ENCODE results near the gene MIPOL1.
"Not testable (repeated sequence)": the region's sequence is repeated elsewhere in the genome, so short reads cannot be mapped to it uniquely, and the experiment has no call there.

MIPOL1 gene

DNA sequence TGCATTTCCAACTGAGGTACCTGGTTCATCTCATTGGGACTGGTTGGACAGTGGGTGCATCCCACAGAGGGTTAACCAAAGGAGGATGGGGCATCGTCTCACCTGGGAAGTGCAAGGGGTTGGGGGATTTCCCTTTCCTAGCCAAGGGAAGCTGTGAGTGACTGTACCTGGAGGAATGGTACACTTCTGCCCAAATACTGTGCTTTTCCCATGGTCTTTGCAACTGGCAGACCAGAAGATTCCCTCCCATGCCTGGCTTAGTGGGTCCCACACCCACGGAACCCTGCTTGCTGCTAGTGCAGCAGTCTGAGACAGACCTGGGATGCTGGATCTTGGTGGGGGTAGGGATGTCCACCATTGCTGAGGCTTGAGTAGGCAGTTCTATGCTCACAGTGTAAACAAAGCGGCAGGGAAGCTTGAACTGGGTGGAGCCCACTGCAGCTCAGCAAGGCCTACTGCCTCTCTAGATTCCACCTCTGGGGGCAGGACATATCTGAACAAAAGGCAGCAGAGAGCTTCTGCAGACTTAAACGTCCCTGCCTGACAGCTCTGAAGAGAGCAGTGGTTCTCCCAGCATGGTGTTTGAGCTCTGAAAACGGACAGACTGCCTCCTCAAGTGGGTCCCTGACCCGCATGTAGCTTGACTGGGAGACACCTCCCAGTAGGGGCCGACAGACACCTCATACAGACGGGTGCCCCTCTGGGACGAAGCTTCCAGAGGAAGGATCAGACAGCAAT lies 9.7 kb upstream of the MIPOL1 start:
- DNase-seq (ENCODE audit: low read depth in 2 of 2): not testable (repeated sequence)

DNA sequence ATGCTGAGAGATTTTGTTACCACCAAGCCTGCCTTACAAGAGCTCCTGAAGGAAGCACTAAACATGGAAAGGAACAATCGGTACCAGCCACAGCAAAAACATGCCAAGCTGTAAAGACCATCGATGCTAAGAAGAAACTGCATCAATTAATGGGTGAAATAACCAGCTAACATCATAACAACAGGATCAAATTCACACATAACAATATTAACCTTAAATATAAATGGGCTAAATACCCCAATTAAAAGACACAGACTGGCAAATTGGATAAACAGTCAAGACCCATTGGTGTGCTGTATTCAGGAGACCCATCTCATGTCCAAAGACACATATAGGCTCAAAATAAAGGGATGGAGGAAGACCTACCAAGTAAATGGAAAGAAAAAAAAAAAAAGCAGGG lies 8.0 kb upstream of the MIPOL1 start:
- DNase-seq (ENCODE audit: low read depth in 2 of 2): not testable (repeated sequence)

GRCh38 chr14:37194698-37195097 lies 3.0 kb upstream of the MIPOL1 start:
- no peak for DNase-seq (ENCODE audit: low read depth in 2 of 2)

DNA sequence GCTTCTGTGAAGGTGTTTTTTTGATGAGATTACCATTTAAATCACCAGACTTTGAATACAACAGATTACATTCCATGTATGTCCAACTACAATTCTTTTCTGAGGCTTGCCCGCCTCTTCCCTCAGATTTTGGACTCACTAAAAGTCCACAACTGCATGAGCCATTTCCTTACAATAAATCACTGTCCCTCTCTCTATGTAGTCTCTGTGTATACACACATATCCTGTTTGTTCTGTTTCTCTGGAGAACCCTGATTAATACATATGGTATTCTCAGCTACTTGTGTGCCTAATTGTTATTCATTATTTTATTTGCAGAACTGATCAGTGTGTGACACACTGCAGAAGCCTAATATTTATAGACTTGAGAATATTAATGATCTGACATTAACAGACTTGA lies 2.4 kb upstream of the MIPOL1 start:
- no peak for DNase-seq (ENCODE audit: low read depth in 2 of 2)

GRCh38 chr14:37196604-37197420 lies 925 bp upstream of the MIPOL1 start:
- DNase-seq (ENCODE audit: low read depth in 2 of 2): no peak

- no peak for DNase-seq (ENCODE audit: low read depth in 2 of 2)
These were observed 499 bp downstream of the MIPOL1 start for GRCh38 chr14:37198273-37198598.

GRCh38 chr14:37198907-37199306 lies 1.2 kb downstream of the MIPOL1 start:
- no peak for DNase-seq (ENCODE audit: low read depth in 2 of 2)

- no peak for DNase-seq (ENCODE audit: low read depth in 2 of 2)
These were observed 4.0 kb downstream of the MIPOL1 start for GRCh38 chr14:37201724-37202123.

DNA sequence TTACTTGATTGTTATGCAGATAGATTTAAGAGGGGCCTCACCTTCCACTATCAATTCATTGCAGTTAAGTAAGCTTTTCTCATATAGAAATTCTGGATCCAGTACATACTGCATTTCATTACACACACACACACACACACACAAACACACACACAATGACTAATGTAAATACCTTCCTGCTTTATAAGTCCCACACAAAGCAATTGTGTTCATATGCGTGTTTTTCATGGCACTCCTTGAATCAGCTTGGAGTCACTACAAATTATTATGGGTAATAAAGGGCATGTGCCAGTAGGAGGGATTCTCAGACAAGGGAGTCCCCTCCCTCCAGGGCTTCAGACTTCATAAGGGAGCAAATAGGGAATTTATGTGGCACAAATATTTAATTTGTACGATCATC lies 4.5 kb downstream of the MIPOL1 start:
- DNase-seq (ENCODE audit: low read depth in 2 of 2): no peak

- DNase-seq (ENCODE audit: low read depth in 2 of 2): no peak
These were observed 5.1 kb downstream of the MIPOL1 start for GRCh38 chr14:37202812-37203211.

DNA sequence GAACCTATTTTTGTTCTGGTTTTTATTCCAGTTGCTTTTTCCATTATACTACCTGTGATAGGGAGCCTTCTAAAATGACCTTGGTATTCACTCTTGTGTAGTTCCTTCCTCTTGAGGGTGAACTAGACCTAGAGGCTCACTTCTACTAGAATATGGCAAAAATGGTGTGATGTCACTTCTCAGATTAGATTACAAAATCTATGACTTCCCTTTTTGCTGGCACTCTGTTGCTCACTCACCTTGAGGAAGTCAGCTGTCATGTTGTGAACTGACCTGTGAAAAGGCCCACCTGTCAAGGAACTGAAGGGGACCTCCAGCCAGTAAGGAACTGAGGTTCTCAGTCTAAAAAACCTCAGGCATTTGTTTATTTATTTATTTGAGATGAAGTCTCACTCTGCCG lies 5.7 kb downstream of the MIPOL1 start:
- no peak for DNase-seq (ENCODE audit: low read depth in 2 of 2)

DNA sequence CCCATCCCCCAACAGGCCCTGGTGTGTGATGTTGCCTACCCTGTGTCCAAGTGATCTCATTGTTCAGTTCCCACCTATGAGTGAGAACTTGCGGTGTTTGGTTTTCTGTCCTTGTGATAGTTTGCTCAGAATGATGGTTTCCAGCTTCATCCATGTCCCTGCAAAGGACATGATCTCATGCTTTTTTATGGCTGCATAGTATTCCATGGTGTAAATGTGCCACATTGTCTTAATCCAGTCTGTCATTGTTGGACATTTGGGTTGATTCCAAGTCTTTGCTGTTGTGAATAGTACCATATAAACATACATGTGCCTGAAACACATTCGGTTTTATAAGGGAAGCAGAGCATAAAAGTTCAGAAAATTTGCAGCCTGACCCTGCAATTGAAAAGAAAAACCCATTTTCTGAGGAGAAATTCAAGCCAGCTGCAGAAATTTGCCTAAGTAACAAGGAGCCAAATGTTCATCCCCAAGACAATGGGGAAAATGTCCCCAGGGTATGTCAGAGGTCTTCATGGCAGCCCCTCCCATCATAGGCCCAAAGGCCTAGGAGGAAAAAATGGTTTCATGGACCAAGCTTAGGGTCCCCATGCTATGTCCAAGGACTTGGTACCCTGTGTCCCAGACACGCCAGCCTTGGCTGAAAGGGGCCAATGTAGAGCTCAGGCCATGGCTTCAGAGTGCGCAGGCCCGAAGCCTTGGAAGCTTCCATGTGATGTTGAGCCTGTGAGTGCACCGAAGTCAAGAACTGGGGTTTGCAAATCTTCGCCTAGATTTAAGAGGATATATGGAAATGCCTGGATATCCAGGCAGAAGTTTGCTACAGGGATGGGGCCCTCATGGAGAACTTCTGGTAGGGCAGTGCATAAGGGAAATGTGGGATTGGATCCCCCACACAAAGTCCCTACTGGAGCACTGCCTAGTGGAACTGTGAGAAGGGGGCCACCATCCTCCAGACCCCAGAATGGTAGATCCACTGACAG lies 8.2 kb downstream of the MIPOL1 start:
- DNase-seq (ENCODE audit: low read depth in 2 of 2): not testable (repeated sequence)

- not testable (repeated sequence) for DNase-seq (ENCODE audit: low read depth in 2 of 2)
These were observed 11.9 kb downstream of the MIPOL1 start for GRCh38 chr14:37209617-37210016.

GRCh38 chr14:37210448-37210847 lies 12.7 kb downstream of the MIPOL1 start:
- DNase-seq (ENCODE audit: low read depth in 2 of 2): no peak

GRCh38 chr14:37213016-37213415 lies 15.3 kb downstream of the MIPOL1 start:
- no peak for DNase-seq (ENCODE audit: low read depth in 2 of 2)

DNA sequence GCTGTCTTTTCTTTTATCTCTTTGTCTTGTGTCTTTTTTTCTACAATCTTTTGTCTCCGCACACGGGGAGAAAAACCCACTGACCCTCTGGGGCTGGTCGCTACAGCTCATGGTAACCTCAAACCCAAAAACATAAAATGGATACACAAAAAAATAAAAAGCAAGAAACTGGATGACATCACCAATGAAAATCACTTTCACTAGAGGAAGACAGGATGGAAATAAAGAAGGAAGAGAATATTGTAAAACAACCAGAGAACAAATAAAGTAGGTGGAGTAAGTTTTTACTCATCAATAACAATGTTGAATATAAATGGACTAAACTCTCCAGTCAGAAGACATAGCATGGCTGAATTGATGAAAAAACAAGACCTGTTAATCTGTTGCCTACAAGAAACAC lies 17.6 kb downstream of the MIPOL1 start:
- no peak for DNase-seq (ENCODE audit: low read depth in 2 of 2)

DNA sequence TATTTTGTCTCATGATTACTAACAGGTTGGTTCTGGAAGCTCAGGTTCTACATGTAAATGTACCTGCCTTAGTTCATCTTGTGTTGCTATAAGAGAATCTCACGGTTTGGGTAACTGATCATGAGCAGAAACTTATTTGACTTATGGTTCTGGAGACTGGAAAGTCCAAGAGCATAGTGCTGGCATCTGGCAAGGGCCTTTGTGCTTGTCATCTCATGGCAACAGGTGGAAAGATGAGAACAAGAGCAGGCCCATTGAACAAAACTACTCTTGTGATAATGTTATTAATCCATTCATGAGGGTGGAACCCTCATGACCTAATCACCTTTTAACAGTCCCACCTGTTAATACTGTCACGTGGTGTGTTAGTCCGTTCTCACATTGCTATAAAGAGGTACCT lies 23.3 kb downstream of the MIPOL1 start:
- no peak for DNase-seq (ENCODE audit: low read depth in 2 of 2)

DNA sequence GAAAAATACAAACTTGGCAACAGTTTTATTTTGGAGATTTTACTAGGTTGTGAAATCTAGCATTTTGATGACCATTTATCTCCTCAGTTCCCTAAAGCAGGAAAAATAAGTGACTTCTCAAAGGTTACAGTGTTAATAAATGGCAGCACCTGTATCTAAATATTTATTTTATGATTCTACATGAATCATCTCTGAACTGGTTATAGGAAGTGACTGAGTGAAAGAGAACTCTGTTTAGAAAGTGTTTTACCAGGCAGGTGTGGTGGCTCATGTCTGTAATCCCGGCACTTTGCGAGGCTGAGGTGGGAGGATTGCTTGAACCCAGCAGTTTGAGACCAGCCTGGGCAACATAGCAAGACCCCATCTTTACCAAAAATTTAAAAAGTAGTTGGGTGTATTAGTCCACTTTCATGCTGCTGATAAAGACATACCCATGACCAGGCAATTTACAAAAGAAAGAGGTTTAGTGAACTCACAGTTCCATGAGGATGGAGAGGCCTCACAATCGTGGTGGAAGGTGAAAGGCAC lies 26.3 kb downstream of the MIPOL1 start:
- DNase-seq (ENCODE audit: low read depth in 2 of 2): no peak

DNA sequence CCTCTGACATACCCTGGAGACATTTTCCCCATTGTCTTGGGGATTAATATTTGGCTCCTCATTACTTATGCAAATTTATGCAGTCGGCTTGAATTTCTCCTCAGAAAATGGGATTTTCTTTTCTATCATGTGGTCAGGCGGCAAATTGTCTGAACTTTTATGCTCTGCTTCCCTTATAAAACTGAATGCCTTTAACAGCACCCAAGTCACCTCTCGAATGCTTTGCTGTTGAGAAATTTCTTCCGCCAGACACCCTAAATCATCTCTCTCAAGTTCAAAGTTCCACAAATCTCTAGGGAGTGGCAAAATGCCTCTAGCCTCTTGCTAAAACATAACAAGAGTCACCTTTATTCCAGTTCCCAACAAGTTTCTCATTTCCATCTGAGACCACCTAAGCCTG lies 27.9 kb downstream of the MIPOL1 start:
- DNase-seq (ENCODE audit: low read depth in 2 of 2): not testable (repeated sequence)

- DNase-seq (ENCODE audit: low read depth in 2 of 2): no peak
These were observed 32.9 kb downstream of the MIPOL1 start for GRCh38 chr14:37230551-37231194.

DNA sequence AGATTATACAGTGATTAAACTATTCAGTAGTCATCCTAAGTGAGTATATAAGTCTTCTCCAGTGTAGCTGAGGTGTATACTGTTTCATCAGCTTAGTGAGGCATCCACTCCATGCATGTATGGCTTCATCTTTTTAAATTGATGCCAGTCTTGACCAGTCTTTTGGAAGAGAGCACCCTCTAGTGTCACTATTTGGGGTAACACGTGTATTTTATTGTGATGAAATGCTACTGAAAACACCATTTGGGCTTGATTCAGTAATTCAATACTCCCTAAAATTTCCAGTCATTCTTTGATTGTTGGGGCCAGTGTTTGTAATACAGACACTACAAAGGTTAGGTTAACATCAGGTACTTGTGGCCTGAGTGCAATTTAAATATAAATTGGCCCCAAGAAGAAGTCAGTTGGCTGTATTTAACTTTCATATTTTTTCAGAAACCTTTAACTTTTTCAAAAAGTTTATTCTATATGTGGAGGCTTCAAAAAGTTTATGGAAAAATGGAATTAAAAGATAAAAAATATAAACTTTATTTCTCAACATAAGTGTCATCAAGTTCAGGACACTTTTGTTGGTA lies 35.3 kb downstream of the MIPOL1 start:
- DNase-seq (ENCODE audit: low read depth in 2 of 2): no peak
